Stomach (tissue), 9 donors: Measurements from ENCODE around the gene ZPLD1. TPM values are rescaled to one million over a fixed set of nuclear protein-coding genes. Genes with fewer than 3 reads are reported as not detected.

Source experiments
- DNase-seq, 2 donors: peaks; one replicate each; pipeline versions ENCODE4 v3.0.0 to v3.0.0-alpha.2; 2013 to 2019
- H3K27ac ChIP-seq, 5 donors: fragments of 200-600 bp in 4 of 5; sonication (generic) in 4 of 5; one replicate each; pipeline ENCODE4 v1.5.1; 2013 to 2019; ENCODE audit warnings: mild to moderate bottlenecking in 1 of 5, moderate library complexity in 1 of 5
- H3K27me3 ChIP-seq, 3 donors: fragments of 200-600 bp; sonication (generic); one replicate each; pipeline ENCODE4 v1.5.1; 2017 to 2019; ENCODE audit warnings: mixed run types in 1 of 3
- H3K36me3 ChIP-seq, 4 donors: fragments of 200-600 bp; sonication (generic); 1 replicate in 3 of 4; 2 replicates in 1 of 4; pipeline ENCODE4 v1.5.1; 2016 to 2019
- H3K4me1 ChIP-seq, 4 donors: fragments of 200-600 bp; sonication (generic); one replicate each; pipeline ENCODE4 v1.5.1; 2016 to 2019
- H3K4me3 ChIP-seq, 4 donors: fragments of 200-600 bp; sonication (generic) in 3 of 4; one replicate each; pipeline ENCODE4 v1.5.1; 2016 to 2019; ENCODE audit warnings: mild to moderate bottlenecking in 1 of 4
- H3K9me3 ChIP-seq, 4 donors: fragments of 200-600 bp; sonication (generic); one replicate each; pipeline ENCODE4 v1.5.1; 2016 to 2019
- EP300 ChIP-seq: sonication (generic); formaldehyde crosslinking; IDR thresholded peaks from one replicate; pipeline ENCODE4 v1.6.1; 2017; ENCODE audit warnings: antibody characterized with exemption
- POLR2A ChIP-seq, 4 donors: fragments of 450-650 bp; IDR thresholded peaks; one replicate each; pipeline ENCODE4 v1.6.1; 2016; ENCODE audit warnings: antibody characterized with exemption in 4 of 4, control low read depth in 2 of 4, mild to moderate bottlenecking in 1 of 4, moderate library complexity in 1 of 4
- POLR2AphosphoS5 ChIP-seq, 3 donors: sonication (generic); formaldehyde crosslinking; IDR thresholded peaks; one replicate each; pipeline ENCODE4 v1.6.1; 2016; ENCODE audit warnings: antibody characterized with exemption in 3 of 3
- WGBS, 5 donors: extraction: QIAGEN DNeasy Blood & Tissue Kit in 3 of 5; methylation state at CpG; one replicate each; pipeline versions ENCODE4 v1.1.5 to v1.1.7; 2013 to 2018; 5-methylcytosine and 5-hydroxymethylcytosine counted together
- intact Hi-C: fragments of 100-400 bp; cut with DNase I; formaldehyde crosslinking; loops from one replicate; pipeline ENCODE4 v1.15.1; 2023; ENCODE audit warnings: low total_unique reads
- polyA plus RNA-seq, 3 donors: library from polyadenylated mRNA; stranded (reverse); fragments of 200-250 nt; gene quantifications; one replicate each; pipeline ENCODE4 v1.2.3, GENCODE V29; 2013
- total RNA-seq, 5 donors: library from RNA; depleted of rRNA; stranded (reverse); fragments of >200 nt; gene quantifications; one replicate each; pipeline versions ENCODE4 v1.1.0 to v1.2.3, GENCODE V29; 2014 to 2016
- TF ChIP-seq, protein P1 (sequence below), 7 experiments: fragments of 450-650 bp in 4 of 7; fragments of 200-600 bp in 3 of 7; sonication (generic) in 3 of 7; IDR thresholded peaks; one replicate each; pipeline ENCODE4 v1.5.1; 2016 to 2019; ENCODE audit warnings: antibody characterized with exemption in 7 of 7, control low read depth in 2 of 7, mild to moderate bottlenecking in 1 of 7
- donor health status: healthy with polysubstance abuse.
- donor health status: Bipolar disorder and iron deficiency.
- donor health status: healthy.

The ZPLD1 gene
- total and polyA plus RNA-seq, 8 donors, result 0.58 TPM; not detected in 7

DNA sequence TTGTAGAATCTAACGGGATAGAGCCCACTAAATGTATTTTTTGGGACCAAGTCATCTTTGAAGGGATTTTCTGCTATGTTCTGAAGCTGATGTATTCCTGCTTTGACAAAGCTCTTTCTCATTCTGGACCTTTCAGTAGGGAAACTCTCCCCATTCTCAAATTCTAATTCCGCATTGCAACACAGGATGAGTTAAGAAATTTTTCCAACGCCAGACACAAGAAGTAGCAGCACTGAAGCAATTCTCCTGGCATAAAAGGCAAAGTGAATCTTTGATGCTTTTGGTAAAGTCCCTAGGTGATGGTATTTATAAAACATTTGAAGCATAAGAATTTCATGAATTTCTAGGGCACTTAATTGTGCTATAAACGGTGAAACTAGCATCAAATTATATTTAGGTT, 76.8 kb downstream of the ZPLD1 start:
- Histone ChIP-seq H3K36me3 (no peaks in the 10 kb centered on the region), H3K27me3 (no peaks in the 10 kb centered on the region), H3K27ac (no peak overlapping the region), H3K9me3 (no peaks in the 10 kb centered on the region), H3K4me3 (no peak overlapping the region), H3K4me1 (no peaks in the 10 kb centered on the region)
- intact Hi-C loops, result no loop called here
- DNase-seq, result no peak
- TF ChIP-seq EP300 (no peak), POLR2A (IDR thresholded peaks at IDR 0.05) (no peak), POLR2AphosphoS5 (IDR thresholded peaks at IDR 0.05) (no peak)
- TF ChIP-seq, protein P1, sequence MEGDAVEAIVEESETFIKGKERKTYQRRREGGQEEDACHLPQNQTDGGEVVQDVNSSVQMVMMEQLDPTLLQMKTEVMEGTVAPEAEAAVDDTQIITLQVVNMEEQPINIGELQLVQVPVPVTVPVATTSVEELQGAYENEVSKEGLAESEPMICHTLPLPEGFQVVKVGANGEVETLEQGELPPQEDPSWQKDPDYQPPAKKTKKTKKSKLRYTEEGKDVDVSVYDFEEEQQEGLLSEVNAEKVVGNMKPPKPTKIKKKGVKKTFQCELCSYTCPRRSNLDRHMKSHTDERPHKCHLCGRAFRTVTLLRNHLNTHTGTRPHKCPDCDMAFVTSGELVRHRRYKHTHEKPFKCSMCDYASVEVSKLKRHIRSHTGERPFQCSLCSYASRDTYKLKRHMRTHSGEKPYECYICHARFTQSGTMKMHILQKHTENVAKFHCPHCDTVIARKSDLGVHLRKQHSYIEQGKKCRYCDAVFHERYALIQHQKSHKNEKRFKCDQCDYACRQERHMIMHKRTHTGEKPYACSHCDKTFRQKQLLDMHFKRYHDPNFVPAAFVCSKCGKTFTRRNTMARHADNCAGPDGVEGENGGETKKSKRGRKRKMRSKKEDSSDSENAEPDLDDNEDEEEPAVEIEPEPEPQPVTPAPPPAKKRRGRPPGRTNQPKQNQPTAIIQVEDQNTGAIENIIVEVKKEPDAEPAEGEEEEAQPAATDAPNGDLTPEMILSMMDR (IDR thresholded peaks at IDR 0.05), result no peak
- WGBS, 5 donors, result 70 to 86% (median 84%) methylated on average over 4 of the region's 4 CpGs

DNA sequence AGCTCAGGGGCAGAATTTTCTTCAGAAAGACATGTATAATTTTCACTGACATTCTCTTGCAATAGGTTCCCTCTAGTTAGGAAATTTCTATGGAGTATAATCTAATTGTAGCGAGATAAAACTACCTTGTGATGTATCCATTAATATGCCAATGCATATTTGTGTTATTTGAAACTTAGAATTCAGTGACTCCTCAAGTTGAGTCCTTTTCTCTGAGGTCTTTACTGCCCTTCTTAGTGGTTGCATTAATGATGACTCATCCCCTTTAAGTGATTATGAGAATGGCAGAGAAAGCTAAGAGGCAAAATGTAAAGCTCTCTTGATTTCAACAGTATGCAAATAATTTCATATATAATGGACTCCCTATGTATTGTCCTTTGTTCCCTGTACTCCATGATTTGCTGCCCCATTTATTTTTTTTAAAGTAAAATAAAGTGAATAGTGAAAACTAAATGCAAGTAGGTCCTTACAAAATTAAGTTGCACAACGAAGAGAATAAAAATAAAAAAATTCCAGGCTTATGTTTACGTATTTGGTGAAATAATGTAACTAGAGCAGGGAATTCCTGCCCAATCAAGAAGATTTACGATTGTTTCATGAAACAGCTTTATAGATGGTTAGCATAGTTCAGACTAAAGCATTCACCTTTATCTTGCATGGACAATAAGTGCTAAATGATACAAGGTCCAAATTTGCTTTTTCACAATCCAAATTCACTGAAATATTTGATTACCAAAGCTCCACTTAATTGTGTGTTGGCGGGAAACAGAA, 78.1 kb downstream of the ZPLD1 start:
- intact Hi-C loops, result no loop called here
- no peaks in the 10 kb centered on the region for H3K4me1 ChIP-seq
- H3K27ac ChIP-seq, result no peak overlapping the region
- no peak overlapping the region for H3K4me3 ChIP-seq
- no peaks in the 10 kb centered on the region for H3K36me3 ChIP-seq
- no peak for TF ChIP-seq POLR2AphosphoS5 (IDR thresholded peaks at IDR 0.05)
- no peaks in the 10 kb centered on the region for H3K9me3 ChIP-seq
- no peak for DNase-seq
- H3K27me3 ChIP-seq, result no peaks in the 10 kb centered on the region
- 74 to 80% (median 78%) methylated on average over 5 of the region's 5 CpGs for WGBS, 5 donors

DNA sequence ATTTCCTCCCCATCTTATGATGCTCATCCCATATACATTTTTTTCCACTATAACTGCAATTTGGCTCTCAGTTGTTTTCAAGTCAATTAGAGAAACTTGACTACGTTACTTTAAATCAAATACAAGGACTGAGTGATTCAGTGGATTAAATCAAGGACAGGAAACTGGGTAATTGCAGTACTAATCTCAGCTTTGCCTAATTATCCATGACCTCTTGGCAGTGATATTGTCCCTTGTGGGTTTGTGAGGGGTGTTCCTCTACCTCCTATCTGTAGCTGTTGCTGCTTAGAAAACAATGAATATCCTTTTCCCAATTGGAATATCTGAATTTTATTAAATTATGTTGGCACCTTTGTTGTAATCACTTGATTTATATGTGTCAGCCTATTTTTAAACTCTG, 79.4 kb downstream of the ZPLD1 start:
- Histone ChIP-seq H3K27me3 (no peaks in the 10 kb centered on the region), H3K36me3 (no peaks in the 10 kb centered on the region), H3K27ac (no peak overlapping the region), H3K9me3 (no peaks in the 10 kb centered on the region), H3K4me3 (no peak overlapping the region), H3K4me1 (no peaks in the 10 kb centered on the region)
- DNase-seq, result no peak
- TF ChIP-seq POLR2A (IDR thresholded peaks at IDR 0.05), result no peak
- TF ChIP-seq EP300, result no peak
- TF ChIP-seq, protein P1 (IDR thresholded peaks at IDR 0.05), result no peak
- TF ChIP-seq POLR2AphosphoS5 (IDR thresholded peaks at IDR 0.05), result no peak
- 42 to 70% (median 55%) methylated on average over 1 of the region's 1 CpG for WGBS, 5 donors
- intact Hi-C loops, result no loop called here

DNA sequence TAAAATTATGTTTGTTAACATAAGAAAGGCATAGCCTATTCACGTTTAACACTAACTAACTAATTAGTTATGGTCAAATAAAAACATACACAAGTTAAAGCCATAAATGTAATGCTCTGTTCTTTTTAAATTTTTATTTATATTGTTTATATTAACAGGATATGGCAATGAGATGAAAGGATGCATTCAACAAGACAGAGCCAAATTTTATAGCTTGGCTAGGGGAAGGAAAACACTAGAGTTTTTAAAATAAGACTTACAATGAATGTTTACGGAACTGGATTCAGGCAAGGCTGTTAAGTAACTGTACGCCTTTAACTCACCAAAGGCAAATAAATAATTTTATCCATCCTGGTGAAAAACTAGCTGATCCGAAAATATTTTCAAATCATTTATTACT, 86.4 kb downstream of the ZPLD1 start:
- intact Hi-C loops, result no loop called here
- DNase-seq, result no peak
- Histone ChIP-seq H3K9me3 (no peaks in the 10 kb centered on the region), H3K4me3 (no peak overlapping the region), H3K27me3 (no peaks in the 10 kb centered on the region), H3K4me1 (no peaks in the 10 kb centered on the region), H3K27ac (no peak overlapping the region), H3K36me3 (no peaks in the 10 kb centered on the region)
- WGBS, 5 donors, result 18 to 35% (median 29%) methylated on average over 4 of the region's 4 CpGs
- TF ChIP-seq POLR2AphosphoS5 (IDR thresholded peaks at IDR 0.05) (no peak), POLR2A (IDR thresholded peaks at IDR 0.05) (no peak), EP300 (no peak)
- TF ChIP-seq, protein P1 (IDR thresholded peaks at IDR 0.05), result no peak

DNA sequence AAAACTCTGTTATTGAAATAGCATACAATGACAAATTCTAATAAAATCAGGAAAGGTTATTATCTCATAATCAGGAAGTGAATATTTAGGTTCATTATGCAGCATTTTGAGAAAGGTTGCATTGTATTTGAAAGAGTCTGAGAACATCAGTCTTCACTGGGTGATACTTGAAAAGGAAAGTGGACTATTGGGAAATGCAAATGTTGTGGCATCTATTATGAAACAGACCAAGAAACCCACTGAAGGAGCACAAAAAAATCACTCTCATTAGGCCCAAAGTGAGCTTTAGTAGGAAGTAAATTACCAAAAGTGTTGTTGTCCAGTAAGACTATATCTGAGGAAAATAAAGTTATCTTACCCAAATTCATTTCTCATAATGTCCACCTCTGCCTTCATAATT, 90.8 kb downstream of the ZPLD1 start:
- H3K27ac ChIP-seq, result no peak overlapping the region
- no peaks in the 10 kb centered on the region for H3K36me3 ChIP-seq
- intact Hi-C loops, result no loop called here
- TF ChIP-seq EP300 (no peak), POLR2A (IDR thresholded peaks at IDR 0.05) (no peak), POLR2AphosphoS5 (IDR thresholded peaks at IDR 0.05) (no peak)
- TF ChIP-seq, protein P1 (IDR thresholded peaks at IDR 0.05), result no peak
- H3K9me3 ChIP-seq, result no peaks in the 10 kb centered on the region
- H3K4me1 ChIP-seq, result peaks cover 0 to 7% (median 2%) of the 10 kb centered on the region in 4 donors
- DNase-seq, result no peak
- no peaks in the 10 kb centered on the region for H3K27me3 ChIP-seq
- H3K4me3 ChIP-seq, result no peak overlapping the region
